K562 (cell line): ENCODE results near the gene BCAM. TPM values are rescaled to one million over a fixed set of nuclear protein-coding genes. Genes with fewer than 3 reads are reported as not detected.
A peak's percentile ranks its signal among the peaks of the same experiment; 100 is the strongest.
"Not testable (repeated sequence)": the region's sequence is repeated elsewhere in the genome, so short reads cannot be mapped to it uniquely, and the experiment has no call there.

ENCODE experiments used
- ATAC-seq: fragments of 200-7000 bp; cut with Tn5 transposase; 3 replicates; pipeline ENCODE4 v1.9.1; 2020; ENCODE audit warnings: moderate library complexity
- BruUV-seq: library from RNA; stranded (reverse); fragments of 400-500 nt; replicated peaks from 2 replicates; lab custom pipeline; 2021; lab: Mats Ljungman, UMichigan
- CTCF ChIA-PET: fragments of 300-600 bp; formaldehyde crosslinking; extraction: SDS; loops from one replicate; lab custom pipeline; 2021; ENCODE audit warnings: low intra/inter-chr PET ratio; lab: Yijun Ruan, JAX
- POLR2A ChIA-PET: fragments of 300-600, 350-650 bp; sonication (Branson Sonifier 250); formaldehyde crosslinking; extraction: SDS; loops from one replicate; lab custom pipeline; 2021; ENCODE audit warnings: antibody characterized with exemption, inconsistent platforms; lab: Yijun Ruan, JAX
- DNase-seq, 4 experiments: peaks; one replicate each; pipeline versions ENCODE4 v3.0.0 to v3.0.0-alpha.2; 2011 to 2018; ENCODE audit warnings: low spot score in 3 of 4, mixed read lengths in 3 of 4; ENCODE audit errors: extremely low read depth in 1 of 4
- FAIRE-seq: peaks from 2 replicates; lab custom pipeline; 2011; peaks lifted over from hg19 to GRCh38; lab: Jason Lieb, UNC
- H2AFZ ChIP-seq: 2 replicates; pipeline ENCODE4 v1.6.0; 2011; ENCODE audit warnings: low read depth, low read length, control low read depth, inconsistent platforms
- H3K27ac ChIP-seq: fragments of 200-600 bp; 3 replicates; pipeline ENCODE4 v1.8.0; 2011; ENCODE audit warnings: low read depth, mild to moderate bottlenecking, control low read depth, inconsistent platforms, low read length, moderate library complexity, mixed read lengths; ENCODE audit errors: extremely low read depth
- H3K27me3 ChIP-seq, 2 experiments: fragments of 300-600 bp in 1 of 2; 2 replicates in 1 of 2; 3 replicates in 1 of 2; pipeline versions ENCODE4 v1.6.0 to v1.8.0; 2011; ENCODE audit warnings: inconsistent platforms in 2 of 2, low read length in 2 of 2, mild to moderate bottlenecking in 1 of 2, mixed read lengths in 1 of 2, moderate library complexity in 1 of 2; ENCODE audit not compliant: control insufficient read depth in 2 of 2, insufficient read depth in 2 of 2
- H3K36me3 ChIP-seq: fragments of 300-600 bp; 3 replicates; pipeline ENCODE4 v1.8.0; 2011; ENCODE audit warnings: mild to moderate bottlenecking, low read length, inconsistent platforms; ENCODE audit not compliant: control insufficient read depth, insufficient read depth
- H3K4me1 ChIP-seq, 2 experiments: fragments of 200-600 bp in 1 of 2; replicated peaks in 1 of 2; 2 replicates in 1 of 2; 3 replicates in 1 of 2; pipeline versions ENCODE4 v1.5.1 to v1.8.0; 2011; ENCODE audit warnings: inconsistent platforms in 2 of 2, low read length in 2 of 2, mild to moderate bottlenecking in 1 of 2, mixed read lengths in 1 of 2, moderate library complexity in 1 of 2; ENCODE audit not compliant: control insufficient read depth in 2 of 2, insufficient read depth in 2 of 2
- H3K4me2 ChIP-seq: 2 replicates; pipeline ENCODE4 v1.6.1; 2011; ENCODE audit warnings: low read length, control low read depth, inconsistent platforms, mixed read lengths; ENCODE audit not compliant: insufficient read depth
- H3K4me3 ChIP-seq: fragments of 200-600 bp; sonication (generic), shearing (Covaris generic); 2 replicates; pipeline ENCODE4 v1.5.1; 2016; ENCODE audit warnings: control low read depth, inconsistent platforms
- H3K79me2 ChIP-seq: fragments of 200-600 bp; 3 replicates; pipeline ENCODE4 v1.8.0; 2011; ENCODE audit warnings: low read length, inconsistent platforms; ENCODE audit not compliant: control insufficient read depth, insufficient read depth
- H3K9ac ChIP-seq, 2 experiments: 2 replicates each; pipeline versions ENCODE4 v1.6.0 to v1.6.1; 2011; ENCODE audit warnings: low read depth in 2 of 2, low read length in 2 of 2, control low read depth in 1 of 2, inconsistent platforms in 1 of 2, mild to moderate bottlenecking in 1 of 2, mixed read lengths in 1 of 2; ENCODE audit not compliant: insufficient read depth in 1 of 2
- H3K9me1 ChIP-seq: one replicate; pipeline ENCODE4 v1.6.0; 2011; ENCODE audit warnings: inconsistent platforms, mild to moderate bottlenecking, low read length, moderate library complexity; ENCODE audit not compliant: control insufficient read depth, insufficient read depth
- H3K9me3 ChIP-seq: replicated peaks from 2 replicates; pipeline ENCODE4 v1.5.1; 2011; ENCODE audit warnings: low read depth, low read length, inconsistent platforms; ENCODE audit not compliant: control insufficient read depth, insufficient read depth
- H4K20me1 ChIP-seq: replicated peaks from 2 replicates; pipeline ENCODE4 v1.6.1; 2011; ENCODE audit warnings: low read length, inconsistent platforms, mixed read lengths; ENCODE audit not compliant: control insufficient read depth, insufficient read depth
- ARID1B ChIP-seq: fragments of 450-650 bp; IDR thresholded peaks from 2 replicates; pipeline ENCODE4 v1.6.1; 2016; ENCODE audit warnings: antibody characterized with exemption, mild to moderate bottlenecking, inconsistent platforms
- C11orf30 ChIP-seq: fragments of 450-650 bp; IDR thresholded peaks from 2 replicates; pipeline ENCODE4 v1.6.1; 2016; ENCODE audit warnings: low read depth, mild to moderate bottlenecking
- CXXC5 ChIP-seq: fragments of 250-450 bp; sonication (Bioruptor Pico); IDR thresholded peaks from 2 replicates; pipeline ENCODE4 v1.8.0; 2022; ENCODE audit warnings: inconsistent platforms, mild to moderate bottlenecking, moderate library complexity
- DPF2 ChIP-seq: fragments of 450-650 bp; IDR thresholded peaks from 2 replicates; pipeline ENCODE4 v1.6.1; 2016
- MAFG ChIP-seq: fragments of 450-650 bp; conservative IDR thresholded peaks from 2 replicates; pipeline ENCODE4 v1.6.1; 2016; ENCODE audit warnings: missing genetic modification characterization, missing compliant biosample characterization
- PHF20 ChIP-seq: fragments of 450-650 bp; IDR thresholded peaks from 2 replicates; pipeline ENCODE4 v1.6.1; 2018; ENCODE audit not compliant: partially characterized antibody
- SMARCE1 ChIP-seq: fragments of 450-650 bp; IDR thresholded peaks from 2 replicates; pipeline ENCODE4 v1.7.1; 2016; ENCODE audit warnings: mild to moderate bottlenecking
- SOX6 ChIP-seq: fragments of 450-650 bp; IDR thresholded peaks from 2 replicates; pipeline ENCODE4 v1.6.1; 2014; ENCODE audit warnings: mild to moderate bottlenecking
- ZNF384 ChIP-seq: IDR thresholded peaks from 2 replicates; pipeline ENCODE4 v1.6.1; 2012; ENCODE audit warnings: low read depth, low read length, improper control_type of control experiment
- WGBS: fragments of 100-300 bp; shearing (Covaris generic); methylation state at CpG from one replicate; pipeline ENCODE4 v1.1.6; 2016; ENCODE audit warnings: low coverage, mixed read lengths; ENCODE audit not compliant: insufficient coverage; ENCODE audit errors: missing lambda C conversion rate; 5-methylcytosine and 5-hydroxymethylcytosine counted together
- in situ Hi-C: fragments of 300-500 bp; cut with MboI; formaldehyde crosslinking; loops from 4 replicates; pipeline ENCODE4 v1.15.0; 2018; ENCODE audit warnings: inconsistent platforms, mixed read lengths
- intact Hi-C: fragments of 100-400 bp; cut with micrococcal nuclease; formaldehyde crosslinking; loops from 2 replicates; pipeline ENCODE4 v1.14.2; 2022
- polyA plus RNA-seq, 8 experiments: library from polyadenylated mRNA; depleted of rRNA in 4 of 8; stranded (reverse) in 5 of 8; unstranded in 3 of 8; fragments of >200 nt; fragmentation: Nextera tagmentation in 2 of 8; fragmentation: Illumina TruSeq in 1 of 8; extraction: Ambion mirVana in 2 of 8; extraction: Trizol in 1 of 8; gene quantifications; 2 replicates each; pipeline versions ENCODE4 v1.2.1 to v1.2.3, GENCODE V29; 2011 to 2014; ENCODE audit warnings: inconsistent platforms in 1 of 8, missing spikeins in 1 of 8
- total RNA-seq, 7 experiments: library from RNA; depleted of rRNA in 6 of 7; stranded (reverse); fragments of >200 nt in 6 of 7; fragmentation: Illumina TruSeq in 2 of 7; extraction: Trizol in 2 of 7; gene quantifications; 2 replicates each; pipeline versions ENCODE4 v1.2.1 to v1.2.3, GENCODE V29; 2011 to 2021; ENCODE audit warnings: low replicate concordance in 1 of 7
- TF ChIP-seq, protein P1 (sequence below): fragments of 450-650 bp; IDR thresholded peaks from 2 replicates; pipeline ENCODE4 v1.6.1; 2016
- TF ChIP-seq, protein P2 (sequence below): fragments of 450-650 bp; IDR thresholded peaks from 2 replicates; pipeline ENCODE4 v1.6.1; 2016; ENCODE audit warnings: mild to moderate bottlenecking, moderate library complexity

The BCAM gene
- total and polyA plus RNA-seq, 9 of the 15 experiments (the other 6 are each of a cell fraction or from before 2014, with no cell fraction given) = 0.07 to 1.3 (median 0.33) TPM; not detected in 2

DNA sequence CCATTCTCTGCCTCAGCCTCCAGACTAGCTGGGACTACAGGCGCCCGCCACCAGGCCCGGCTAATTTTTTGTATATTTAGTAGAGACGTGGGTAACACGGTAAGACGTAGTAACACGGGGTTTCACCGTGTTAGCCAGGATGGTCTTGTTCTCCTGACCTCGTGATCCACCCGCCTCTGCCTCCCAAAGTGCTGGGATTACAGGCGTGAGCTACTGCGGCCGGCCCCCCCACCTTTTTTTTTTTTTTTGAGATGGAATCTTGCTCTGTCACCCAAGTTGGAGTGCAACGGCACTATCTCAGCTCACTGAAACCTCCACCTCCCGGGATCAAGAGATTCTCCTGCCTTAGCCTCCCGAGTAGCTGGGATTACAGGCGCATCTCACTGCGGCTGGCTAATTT lies 36.8 kb upstream of the BCAM start:
- FAIRE-seq, in situ Hi-C loops: not testable (repeated sequence)
- POLR2A ChIA-PET = interaction anchor here (0.6 to 2.9 kb wide), 10 partner anchors 9 to 134 kb away, joined by 3 to 16 read pairs (median 4); no protein-coding TSS in a partner anchor
- 0 out of 2 replicates have a peak, but pooled peaks have one; percentile 18 for TF ChIP-seq SOX6
- peak; percentile 91 for TF ChIP-seq ZNF384
- peak; percentile 66; the same call in 1 of the 2 replicates for TF ChIP-seq C11orf30
- TF ChIP-seq PHF20 = peak; percentile 21
- TF ChIP-seq, protein P1, sequence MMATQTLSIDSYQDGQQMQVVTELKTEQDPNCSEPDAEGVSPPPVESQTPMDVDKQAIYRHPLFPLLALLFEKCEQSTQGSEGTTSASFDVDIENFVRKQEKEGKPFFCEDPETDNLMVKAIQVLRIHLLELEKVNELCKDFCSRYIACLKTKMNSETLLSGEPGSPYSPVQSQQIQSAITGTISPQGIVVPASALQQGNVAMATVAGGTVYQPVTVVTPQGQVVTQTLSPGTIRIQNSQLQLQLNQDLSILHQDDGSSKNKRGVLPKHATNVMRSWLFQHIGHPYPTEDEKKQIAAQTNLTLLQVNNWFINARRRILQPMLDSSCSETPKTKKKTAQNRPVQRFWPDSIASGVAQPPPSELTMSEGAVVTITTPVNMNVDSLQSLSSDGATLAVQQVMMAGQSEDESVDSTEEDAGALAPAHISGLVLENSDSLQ = 0 out of 2 replicates have a peak, but pooled peaks have one; percentile 17
- TF ChIP-seq CXXC5 (CRISPR knock-in tag) = peak; percentile 59
- peak; percentile 70; the same call in 1 of the 2 replicates for TF ChIP-seq MAFG (tag)
- peak; percentile 65; the same call in 1 of the 2 replicates for TF ChIP-seq SMARCE1
- peak; percentile 50; the same call in 1 of the 2 replicates for TF ChIP-seq ARID1B
- peak; percentile 77 for TF ChIP-seq DPF2
- TF ChIP-seq, protein P2, sequence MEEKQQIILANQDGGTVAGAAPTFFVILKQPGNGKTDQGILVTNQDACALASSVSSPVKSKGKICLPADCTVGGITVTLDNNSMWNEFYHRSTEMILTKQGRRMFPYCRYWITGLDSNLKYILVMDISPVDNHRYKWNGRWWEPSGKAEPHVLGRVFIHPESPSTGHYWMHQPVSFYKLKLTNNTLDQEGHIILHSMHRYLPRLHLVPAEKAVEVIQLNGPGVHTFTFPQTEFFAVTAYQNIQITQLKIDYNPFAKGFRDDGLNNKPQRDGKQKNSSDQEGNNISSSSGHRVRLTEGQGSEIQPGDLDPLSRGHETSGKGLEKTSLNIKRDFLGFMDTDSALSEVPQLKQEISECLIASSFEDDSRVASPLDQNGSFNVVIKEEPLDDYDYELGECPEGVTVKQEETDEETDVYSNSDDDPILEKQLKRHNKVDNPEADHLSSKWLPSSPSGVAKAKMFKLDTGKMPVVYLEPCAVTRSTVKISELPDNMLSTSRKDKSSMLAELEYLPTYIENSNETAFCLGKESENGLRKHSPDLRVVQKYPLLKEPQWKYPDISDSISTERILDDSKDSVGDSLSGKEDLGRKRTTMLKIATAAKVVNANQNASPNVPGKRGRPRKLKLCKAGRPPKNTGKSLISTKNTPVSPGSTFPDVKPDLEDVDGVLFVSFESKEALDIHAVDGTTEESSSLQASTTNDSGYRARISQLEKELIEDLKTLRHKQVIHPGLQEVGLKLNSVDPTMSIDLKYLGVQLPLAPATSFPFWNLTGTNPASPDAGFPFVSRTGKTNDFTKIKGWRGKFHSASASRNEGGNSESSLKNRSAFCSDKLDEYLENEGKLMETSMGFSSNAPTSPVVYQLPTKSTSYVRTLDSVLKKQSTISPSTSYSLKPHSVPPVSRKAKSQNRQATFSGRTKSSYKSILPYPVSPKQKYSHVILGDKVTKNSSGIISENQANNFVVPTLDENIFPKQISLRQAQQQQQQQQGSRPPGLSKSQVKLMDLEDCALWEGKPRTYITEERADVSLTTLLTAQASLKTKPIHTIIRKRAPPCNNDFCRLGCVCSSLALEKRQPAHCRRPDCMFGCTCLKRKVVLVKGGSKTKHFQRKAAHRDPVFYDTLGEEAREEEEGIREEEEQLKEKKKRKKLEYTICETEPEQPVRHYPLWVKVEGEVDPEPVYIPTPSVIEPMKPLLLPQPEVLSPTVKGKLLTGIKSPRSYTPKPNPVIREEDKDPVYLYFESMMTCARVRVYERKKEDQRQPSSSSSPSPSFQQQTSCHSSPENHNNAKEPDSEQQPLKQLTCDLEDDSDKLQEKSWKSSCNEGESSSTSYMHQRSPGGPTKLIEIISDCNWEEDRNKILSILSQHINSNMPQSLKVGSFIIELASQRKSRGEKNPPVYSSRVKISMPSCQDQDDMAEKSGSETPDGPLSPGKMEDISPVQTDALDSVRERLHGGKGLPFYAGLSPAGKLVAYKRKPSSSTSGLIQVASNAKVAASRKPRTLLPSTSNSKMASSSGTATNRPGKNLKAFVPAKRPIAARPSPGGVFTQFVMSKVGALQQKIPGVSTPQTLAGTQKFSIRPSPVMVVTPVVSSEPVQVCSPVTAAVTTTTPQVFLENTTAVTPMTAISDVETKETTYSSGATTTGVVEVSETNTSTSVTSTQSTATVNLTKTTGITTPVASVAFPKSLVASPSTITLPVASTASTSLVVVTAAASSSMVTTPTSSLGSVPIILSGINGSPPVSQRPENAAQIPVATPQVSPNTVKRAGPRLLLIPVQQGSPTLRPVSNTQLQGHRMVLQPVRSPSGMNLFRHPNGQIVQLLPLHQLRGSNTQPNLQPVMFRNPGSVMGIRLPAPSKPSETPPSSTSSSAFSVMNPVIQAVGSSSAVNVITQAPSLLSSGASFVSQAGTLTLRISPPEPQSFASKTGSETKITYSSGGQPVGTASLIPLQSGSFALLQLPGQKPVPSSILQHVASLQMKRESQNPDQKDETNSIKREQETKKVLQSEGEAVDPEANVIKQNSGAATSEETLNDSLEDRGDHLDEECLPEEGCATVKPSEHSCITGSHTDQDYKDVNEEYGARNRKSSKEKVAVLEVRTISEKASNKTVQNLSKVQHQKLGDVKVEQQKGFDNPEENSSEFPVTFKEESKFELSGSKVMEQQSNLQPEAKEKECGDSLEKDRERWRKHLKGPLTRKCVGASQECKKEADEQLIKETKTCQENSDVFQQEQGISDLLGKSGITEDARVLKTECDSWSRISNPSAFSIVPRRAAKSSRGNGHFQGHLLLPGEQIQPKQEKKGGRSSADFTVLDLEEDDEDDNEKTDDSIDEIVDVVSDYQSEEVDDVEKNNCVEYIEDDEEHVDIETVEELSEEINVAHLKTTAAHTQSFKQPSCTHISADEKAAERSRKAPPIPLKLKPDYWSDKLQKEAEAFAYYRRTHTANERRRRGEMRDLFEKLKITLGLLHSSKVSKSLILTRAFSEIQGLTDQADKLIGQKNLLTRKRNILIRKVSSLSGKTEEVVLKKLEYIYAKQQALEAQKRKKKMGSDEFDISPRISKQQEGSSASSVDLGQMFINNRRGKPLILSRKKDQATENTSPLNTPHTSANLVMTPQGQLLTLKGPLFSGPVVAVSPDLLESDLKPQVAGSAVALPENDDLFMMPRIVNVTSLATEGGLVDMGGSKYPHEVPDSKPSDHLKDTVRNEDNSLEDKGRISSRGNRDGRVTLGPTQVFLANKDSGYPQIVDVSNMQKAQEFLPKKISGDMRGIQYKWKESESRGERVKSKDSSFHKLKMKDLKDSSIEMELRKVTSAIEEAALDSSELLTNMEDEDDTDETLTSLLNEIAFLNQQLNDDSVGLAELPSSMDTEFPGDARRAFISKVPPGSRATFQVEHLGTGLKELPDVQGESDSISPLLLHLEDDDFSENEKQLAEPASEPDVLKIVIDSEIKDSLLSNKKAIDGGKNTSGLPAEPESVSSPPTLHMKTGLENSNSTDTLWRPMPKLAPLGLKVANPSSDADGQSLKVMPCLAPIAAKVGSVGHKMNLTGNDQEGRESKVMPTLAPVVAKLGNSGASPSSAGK = peak; percentile 71

More for the DNA sequence above, 36.8 kb upstream of the BCAM start:
- Histone ChIP-seq H3K9ac (peak overlapping the region in 1 of 2 experiments; percentile 50; a peak in 1 of 4 replicates), H2AFZ (0 out of 2 replicates have a peak overlapping the region, but pooled peaks have one; percentile 49), H3K4me1 (peaks cover 4 to 18% of the 10 kb centered on the region in 2 experiments; a peak in 3 of 5 replicates)
- CTCF ChIA-PET = interaction anchor here (0.7 to 2.2 kb wide), 6 partner anchors 51 to 1309 kb away, joined by 4 to 7 read pairs (median 4); no protein-coding TSS in a partner anchor
- BruUV-seq, H3K9me1 ChIP-seq, H3K27ac ChIP-seq, H3K36me3 ChIP-seq, intact Hi-C loops, H3K9me3 ChIP-seq, ATAC-seq, H4K20me1 ChIP-seq, H3K4me3 ChIP-seq, H3K4me2 ChIP-seq, H3K79me2 ChIP-seq, H3K27me3 ChIP-seq: not testable (repeated sequence)
- DNase-seq = peak in 1 of 4 experiments; percentile 32
- WGBS = 7% methylated on average over 16 of the region's 18 CpGs
